GM18508 (cell line): Measurements from ENCODE around the gene EZH1.

Experiments used
- ATAC-seq: cut with Tn5 transposase; IDR thresholded peaks from one replicate; pipeline ENCODE4 v1.9.1; 2021; ENCODE audit warnings: moderate number of reproducible peaks; ENCODE audit not compliant: insufficient read depth, unreplicated experiment

The EZH1 gene

GRCh38 chr17:42725143-42725542, 19.7 kb downstream of the EZH1 start:
- no peak for ATAC-seq

- ATAC-seq: no peak
Measured at GRCh38 chr17:42723636-42724035, 21.2 kb downstream of the EZH1 start.

GRCh38 chr17:42720996-42721583, 23.8 kb downstream of the EZH1 start:
- ATAC-seq: no peak

- no peak for ATAC-seq
Measured at GRCh38 chr17:42709561-42709960, 35.3 kb downstream of the EZH1 start.

- ATAC-seq: no peak
Measured at GRCh38 chr17:42708588-42708987, 36.3 kb downstream of the EZH1 start.

GRCh38 chr17:42706732-42707131, 38.1 kb downstream of the EZH1 start:
- no peak for ATAC-seq

- ATAC-seq: no peak
Measured at GRCh38 chr17:42704837-42705494, 39.9 kb downstream of the EZH1 start.

GRCh38 chr17:42704490-42704836, 40.4 kb downstream of the EZH1 start:
- no peak for ATAC-seq

GRCh38 chr17:42702446-42702845, 42.4 kb downstream of the EZH1 start:
- no peak for ATAC-seq

- no peak for ATAC-seq
Measured at GRCh38 chr17:42700586-42701289, 44.1 kb downstream of the EZH1 start.

- ATAC-seq: no peak
Measured at GRCh38 chr17:42699415-42699740, 45.5 kb downstream of the EZH1 start.

- no peak for ATAC-seq
Measured at GRCh38 chr17:42698736-42699414, 46.0 kb downstream of the EZH1 start.

- ATAC-seq: no peak
Measured at GRCh38 chr17:42697108-42697811, 47.6 kb downstream of the EZH1 start.

GRCh38 chr17:42695500-42695899, 49.3 kb downstream of the EZH1 start:
- ATAC-seq: no peak

GRCh38 chr17:42694524-42694923, 50.3 kb downstream of the EZH1 start:
- ATAC-seq: no peak

- no peak for ATAC-seq
Measured at GRCh38 chr17:42692489-42692888, 52.4 kb downstream of the EZH1 start.

GRCh38 chr17:42691021-42691545, 53.8 kb downstream of the EZH1 start:
- no peak for ATAC-seq

- no peak for ATAC-seq
Measured at GRCh38 chr17:42690596-42690995, 54.2 kb downstream of the EZH1 start.

- ATAC-seq: no peak
Measured at GRCh38 chr17:42687707-42688320, 57.0 kb downstream of the EZH1 start.

GRCh38 chr17:42686520-42687128, 58.2 kb downstream of the EZH1 start:
- no peak for ATAC-seq
